GM12878 (cell line): ENCODE data around the gene SCD5. TPM values are rescaled to one million over a fixed set of nuclear protein-coding genes. Genes with fewer than 3 reads are reported as not detected.

Experiments
- ATAC-seq: fragments of 200-7000 bp; cut with Tn5 transposase; 3 replicates; pipeline ENCODE4 v1.9.1; 2020; ENCODE audit warnings: mild to moderate bottlenecking, moderate library complexity
- BruUV-seq: library from RNA; stranded (reverse); fragments of 400-500 nt; replicated peaks from 2 replicates; lab custom pipeline; 2021; lab: Mats Ljungman, UMichigan
- CTCF ChIA-PET: fragments of 300-600 bp; sonication (Branson Sonifier 250); formaldehyde crosslinking; extraction: SDS; loops from one replicate; lab custom pipeline; 2021; ENCODE audit warnings: inconsistent platforms; lab: Yijun Ruan, JAX
- POLR2A ChIA-PET: fragments of 350-600 bp; formaldehyde crosslinking; extraction: SDS; loops from one replicate; lab custom pipeline; 2021; ENCODE audit warnings: inconsistent platforms; lab: Charles Lee
- RAD21 ChIA-PET: fragments of 300-600 bp; sonication (Branson Sonifier 250); formaldehyde crosslinking; loops from one replicate; lab custom pipeline; 2023; ENCODE audit warnings: antibody characterized with exemption; ENCODE audit not compliant: unreplicated experiment; lab: Charles Lee
- SMC1A ChIA-PET: fragments of 300-600 bp; sonication (Branson Sonifier 250); formaldehyde crosslinking; loops from one replicate; lab custom pipeline; 2023; ENCODE audit not compliant: unreplicated experiment, uncharacterized antibody; lab: Charles Lee
- DNase-seq: peaks from one replicate; pipeline ENCODE4 v3.0.0-alpha.2; 2011; ENCODE audit warnings: low read depth, low spot score
- FAIRE-seq: peaks from 3 replicates; lab custom pipeline; 2011; peaks lifted over from hg19 to GRCh38; lab: Jason Lieb, UNC
- H2AFZ ChIP-seq: 2 replicates; pipeline ENCODE4 v1.6.0; 2011; ENCODE audit warnings: low read depth, low read length, control low read depth; ENCODE audit not compliant: control insufficient read depth
- H3K27ac ChIP-seq: 2 replicates; pipeline ENCODE4 v1.5.1; 2011; ENCODE audit warnings: control low read depth; ENCODE audit not compliant: control insufficient read depth, insufficient read depth
- H3K27me3 ChIP-seq, 2 experiments: replicated peaks in 1 of 2; 2 replicates each; pipeline versions ENCODE4 v1.6.0 to v1.6.1; 2011; ENCODE audit warnings: low read length in 1 of 2; ENCODE audit not compliant: control insufficient read depth in 2 of 2, insufficient read depth in 2 of 2
- H3K36me3 ChIP-seq, 2 experiments: 2 replicates each; pipeline ENCODE4 v1.5.1; 2011; ENCODE audit warnings: low read length in 1 of 2; ENCODE audit not compliant: control insufficient read depth in 2 of 2, insufficient read depth in 2 of 2
- H3K4me1 ChIP-seq: 2 replicates; pipeline ENCODE4 v1.6.1; 2011; ENCODE audit warnings: mild to moderate bottlenecking, low read length, moderate library complexity, mixed read lengths; ENCODE audit not compliant: control insufficient read depth, insufficient read depth
- H3K4me2 ChIP-seq: 2 replicates; pipeline ENCODE4 v1.6.0; 2011; ENCODE audit warnings: control low read depth; ENCODE audit not compliant: control insufficient read depth, insufficient read depth
- H3K4me3 ChIP-seq: fragments of 200-600 bp; sonication (generic); 2 replicates; pipeline ENCODE4 v1.5.1; 2016
- H3K79me2 ChIP-seq: 2 replicates; pipeline ENCODE4 v1.6.0; 2011; ENCODE audit warnings: low read length; ENCODE audit not compliant: control insufficient read depth, insufficient read depth
- H3K9ac ChIP-seq: 2 replicates; pipeline ENCODE4 v1.8.0; 2011; ENCODE audit warnings: low read length, control low read depth, mixed read lengths; ENCODE audit not compliant: control insufficient read depth, insufficient read depth
- H3K9me3 ChIP-seq: replicated peaks from 3 replicates; pipeline ENCODE4 v1.5.1; 2011; ENCODE audit warnings: mild to moderate bottlenecking, low read length; ENCODE audit not compliant: control insufficient read depth, insufficient read depth
- H4K20me1 ChIP-seq: 2 replicates; pipeline ENCODE4 v1.6.0; 2011; ENCODE audit not compliant: control insufficient read depth, insufficient read depth
- CEBPZ ChIP-seq: fragments of 150-350 bp; IDR thresholded peaks from 2 replicates; pipeline ENCODE4 v1.6.1; 2016; ENCODE audit warnings: low read depth, low read length
- DPF2 ChIP-seq: fragments of 450-650 bp; IDR thresholded peaks from 2 replicates; pipeline ENCODE4 v1.6.1; 2017; ENCODE audit warnings: mild to moderate bottlenecking
- EP300 ChIP-seq, 2 experiments: fragments of 150-350 bp in 1 of 2; IDR thresholded peaks; 2 replicates each; pipeline ENCODE4 v1.6.1; 2011 to 2012; ENCODE audit warnings: low read depth in 2 of 2, low read length in 2 of 2, borderline replicate concordance in 1 of 2, improper control_type of control experiment in 1 of 2, inconsistent platforms in 1 of 2; ENCODE audit not compliant: control insufficient read depth in 1 of 2
- IKZF2 ChIP-seq, 2 experiments: fragments of 450-650 bp; IDR thresholded peaks; 2 replicates each; pipeline ENCODE4 v1.6.1; 2017; ENCODE audit warnings: mild to moderate bottlenecking in 2 of 2, moderate library complexity in 2 of 2
- IRF3 ChIP-seq: fragments of 450-650 bp; IDR thresholded peaks from 2 replicates; pipeline ENCODE4 v1.6.1; 2014; ENCODE audit warnings: mild to moderate bottlenecking
- MEF2A ChIP-seq: IDR thresholded peaks from 2 replicates; pipeline ENCODE4 v1.6.1; 2011; ENCODE audit warnings: low read depth, mild to moderate bottlenecking, low read length, moderate library complexity; ENCODE audit not compliant: insufficient read depth
- MXI1 ChIP-seq: fragments of 150-350 bp; IDR thresholded peaks from 2 replicates; pipeline ENCODE4 v1.6.1; 2011; ENCODE audit warnings: low read depth, mild to moderate bottlenecking, inconsistent platforms, low read length, improper control_type of control experiment
- MYC ChIP-seq: IDR thresholded peaks from 2 replicates; pipeline ENCODE4 v1.6.1; 2011; ENCODE audit warnings: mild to moderate bottlenecking, low read length, moderate library complexity, inconsistent platforms; ENCODE audit not compliant: insufficient read depth, insufficient replicate concordance, insufficient read length, severe bottlenecking
- NFIC ChIP-seq: IDR thresholded peaks from 2 replicates; pipeline ENCODE4 v1.6.1; 2012; ENCODE audit warnings: low read depth, mild to moderate bottlenecking, inconsistent platforms, low read length, moderate library complexity
- NR2F1 ChIP-seq: fragments of 450-650 bp; conservative IDR thresholded peaks from 2 replicates; pipeline ENCODE4 v1.6.1; 2017; ENCODE audit warnings: mild to moderate bottlenecking
- POLR2A ChIP-seq: IDR thresholded peaks from 2 replicates; pipeline ENCODE4 v1.6.1; 2011; ENCODE audit warnings: low read depth, mild to moderate bottlenecking, low read length
- POU2F2 ChIP-seq: IDR thresholded peaks from 3 replicates; pipeline ENCODE4 v1.6.1; 2011; ENCODE audit warnings: low read depth, mild to moderate bottlenecking, low read length, borderline replicate concordance
- RB1 ChIP-seq: fragments of 450-650 bp; formaldehyde crosslinking; IDR thresholded peaks from 2 replicates; pipeline ENCODE4 v1.6.1; 2017; ENCODE audit warnings: mild to moderate bottlenecking, borderline replicate concordance
- STAT1 ChIP-seq: fragments of 450-650 bp; conservative IDR thresholded peaks from 2 replicates; pipeline ENCODE4 v1.6.1; 2014; ENCODE audit warnings: antibody characterized with exemption, mild to moderate bottlenecking
- TCF12 ChIP-seq: IDR thresholded peaks from 2 replicates; pipeline ENCODE4 v1.6.1; 2011; ENCODE audit warnings: low read depth, mild to moderate bottlenecking, low read length
- YBX1 ChIP-seq: fragments of 450-650 bp; IDR thresholded peaks from 2 replicates; pipeline ENCODE4 v1.6.1; 2016; ENCODE audit warnings: antibody characterized with exemption
- ZNF592 ChIP-seq: fragments of 450-650 bp; IDR thresholded peaks from 2 replicates; pipeline ENCODE4 v1.6.1; 2017; ENCODE audit warnings: mild to moderate bottlenecking, moderate library complexity
- WGBS: methylation state at CpG from one replicate; pipeline ENCODE4 v1.1.6; 2016; ENCODE audit warnings: low lambda C conversion rate; ENCODE audit not compliant: insufficient replicate concordance, insufficient coverage; ENCODE audit errors: missing lambda C conversion rate; 5-methylcytosine and 5-hydroxymethylcytosine counted together
- in situ Hi-C: fragments of 300-500 bp; cut with MboI; formaldehyde crosslinking; loops from 9 replicates; pipeline ENCODE4 v1.14.3; 2018; ENCODE audit warnings: mixed read lengths
- intact Hi-C: fragments of 100-400 bp; cut with micrococcal nuclease; formaldehyde crosslinking; loops from one replicate; pipeline ENCODE4 v1.14.2; 2022; ENCODE audit not compliant: unreplicated experiment
- polyA plus RNA-seq, 11 experiments: library from polyadenylated mRNA; depleted of rRNA in 4 of 11; unstranded in 6 of 11; stranded (reverse) in 5 of 11; fragments of >200 nt; fragmentation: Nextera tagmentation in 4 of 11; fragmentation: Illumina TruSeq in 1 of 11; extraction: Ambion mirVana in 4 of 11; extraction: Trizol in 1 of 11; gene quantifications; 1 replicate in 1 of 11; 2 replicates in 10 of 11; pipeline versions ENCODE4 v1.2.1 to v1.2.3, GENCODE V29; 2011 to 2016; ENCODE audit warnings: inconsistent platforms in 2 of 11, missing spikeins in 2 of 11, low read depth in 1 of 11
- total RNA-seq, 4 experiments: library from RNA; depleted of rRNA in 3 of 4; stranded (reverse); fragments of >200 nt in 3 of 4; fragmentation: Illumina TruSeq in 1 of 4; extraction: Trizol in 1 of 4; gene quantifications; 2 replicates each; pipeline versions ENCODE4 v1.2.1 to v1.2.3, GENCODE V29; 2013 to 2021

The SCD5 gene
- total and polyA plus RNA-seq, 10 of the 15 experiments (the other 5 are each of a cell fraction or from before 2014, with no cell fraction given) = 2.4 to 15.0 (median 4.2) TPM

GRCh38 chr4:82777857-82778525 is 20.6 kb downstream of the SCD5 start:
- Histone ChIP-seq H3K4me2 (no peak overlapping the region), H2AFZ (no peak overlapping the region), H3K27ac (no peak overlapping the region), H3K79me2 (no peaks in the 10 kb centered on the region), H3K4me1 (peaks cover 15% of the 10 kb centered on the region), H4K20me1 (no peaks in the 10 kb centered on the region), H3K9ac (no peak overlapping the region), H3K4me3 (no peak overlapping the region), H3K27me3 (no peaks in the 10 kb centered on the region; a peak in 1 of 4 replicates), H3K9me3 (no peaks in the 10 kb centered on the region), H3K36me3 (no peaks in the 10 kb centered on the region)
- ChIA-PET CTCF (interaction anchor here (0.6 kb wide), 1 partner anchor 273 kb away, joined by 3 read pairs; no protein-coding TSS in a partner anchor), SMC1A (no interaction called here), POLR2A (no interaction called here), RAD21 (no interaction called here)
- WGBS = 58% methylated on average over 5 of the region's 5 CpGs
- BruUV-seq = no TSS peak
- TF ChIP-seq YBX1 (no peak), RB1 (no peak), NFIC (no peak), MEF2A (no peak), ZNF592 (no peak), TCF12 (no peak), MXI1 (no peak), CEBPZ (no peak), NR2F1 (no peak), DPF2 (no peak), IKZF2 (IDR thresholded peaks at IDR 0.05) (no peak), IRF3 (no peak), STAT1 (no peak), POU2F2 (no peak), POLR2A (no peak), MYC (no peak), EP300 (IDR thresholded peaks at IDR 0.05; ENCODE audit: borderline replicate concordance in 1 of 2, control insufficient read depth in 1 of 2, low read depth in 2 of 2, low read length in 2 of 2) (no peak)
- ATAC-seq (no peak), FAIRE-seq (no peak), DNase-seq (no peak)
- intact Hi-C loops = no loop called here
- in situ Hi-C loops = no loop called here
